Ovary (tissue), 3 donors: ENCODE results near the gene MEG3.

Experiments
- CTCF ChIP-seq, 3 donors: fragments of 450-650 bp in 2 of 3; fragments of 200-600 bp in 1 of 3; IDR thresholded peaks; one replicate each; pipeline versions ENCODE4 v1.5.1 to v1.8.0; 2016 to 2022; ENCODE audit warnings: antibody characterized with exemption in 3 of 3, mild to moderate bottlenecking in 1 of 3
- EP300 ChIP-seq: sonication (generic); formaldehyde crosslinking; IDR thresholded peaks from one replicate; pipeline ENCODE4 v1.6.1; 2017; ENCODE audit warnings: antibody characterized with exemption
- POLR2A ChIP-seq: fragments of 450-650 bp; IDR thresholded peaks from one replicate; pipeline ENCODE4 v1.6.1; 2017; ENCODE audit warnings: antibody characterized with exemption, mild to moderate bottlenecking, moderate library complexity
- donor health status: DM: no; HTN: no; CAD: no.

DNA sequence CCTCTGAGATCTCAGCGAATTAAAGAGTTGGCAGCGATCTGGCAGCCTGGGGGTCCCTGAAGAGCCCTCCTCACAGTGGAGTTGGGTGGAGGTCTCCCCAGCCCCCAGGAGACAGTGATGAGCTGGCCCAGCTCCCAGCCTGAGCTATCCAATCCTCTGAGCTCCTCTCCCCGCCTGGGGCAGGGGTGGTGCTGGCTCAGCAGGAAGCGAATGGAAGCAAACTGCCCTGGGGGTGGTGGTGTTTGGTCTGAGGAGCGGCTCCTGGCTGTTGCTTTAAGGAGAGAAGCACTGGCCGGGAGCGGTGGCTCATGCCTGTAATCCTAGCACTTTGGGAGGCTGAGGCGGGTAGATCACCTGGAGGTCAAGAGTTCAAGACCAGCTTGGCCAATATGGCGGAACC lies 19.5 kb upstream of the MEG3 start:
- TF ChIP-seq CTCF (IDR thresholded peaks at IDR 0.05) (no peak), POLR2A (no peak), EP300 (no peak)
